ENCODE measurements around the gene EPX.

DNA sequence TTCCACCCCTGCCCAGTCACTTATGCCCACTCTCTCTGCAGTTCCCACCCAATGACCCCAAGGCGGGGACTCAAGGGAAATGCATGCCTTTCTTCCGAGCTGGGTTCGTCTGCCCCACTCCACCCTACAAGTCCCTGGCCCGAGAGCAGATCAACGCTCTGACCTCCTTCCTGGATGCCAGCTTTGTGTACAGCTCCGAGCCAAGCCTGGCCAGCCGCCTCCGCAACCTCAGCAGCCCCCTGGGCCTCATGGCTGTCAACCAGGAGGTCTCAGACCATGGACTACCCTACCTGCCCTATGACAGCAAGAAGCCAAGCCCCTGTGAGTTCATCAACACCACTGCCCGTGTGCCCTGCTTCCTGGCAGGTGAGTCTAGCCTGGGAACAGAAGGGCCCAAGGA is 59.6 kb downstream of the EPX start:
- TF ChIP-seq NFIC (IDR thresholded peaks at IDR 0.05) (no peak), MAX (IDR thresholded peaks at IDR 0.05) (no peak)

Measured in Ishikawa (cell line).